Thyroid gland (tissue), 4 donors: ENCODE measurements around the gene ASXL1. TPM values are rescaled to one million over a fixed set of nuclear protein-coding genes. Genes with fewer than 3 reads are reported as not detected.

Experiments used
- DNase-seq, 2 donors: peaks; one replicate each; pipeline ENCODE4 v3.0.0-alpha.2; 2019
- H3K27ac ChIP-seq, 3 donors: fragments of 200-600 bp; sonication (generic); 1 replicate in 2 of 3; 2 replicates in 1 of 3; pipeline ENCODE4 v1.5.1; 2016 to 2019; ENCODE audit warnings: mild to moderate bottlenecking in 1 of 3, moderate library complexity in 1 of 3
- H3K27me3 ChIP-seq: fragments of 200-600 bp; sonication (generic); one replicate; pipeline ENCODE4 v1.5.1; 2019
- H3K36me3 ChIP-seq, 2 donors: fragments of 200-600 bp; sonication (generic); one replicate each; pipeline ENCODE4 v1.5.1; 2016 to 2019
- H3K4me1 ChIP-seq, 2 donors: fragments of 200-600 bp; sonication (generic); one replicate each; pipeline ENCODE4 v1.5.1; 2017 to 2019
- H3K4me3 ChIP-seq, 3 donors: fragments of 200-600 bp; sonication (generic); replicated peaks in 1 of 3; 1 replicate in 2 of 3; 2 replicates in 1 of 3; pipeline ENCODE4 v1.5.1; 2016; ENCODE audit warnings: mild to moderate bottlenecking in 1 of 3
- H3K9me3 ChIP-seq: fragments of 200-600 bp; sonication (generic); one replicate; pipeline ENCODE4 v1.5.1; 2017
- CTCF ChIP-seq, 6 experiments: fragments of 200-600 bp in 3 of 6; fragments of 450-650 bp in 3 of 6; sonication (generic) in 3 of 6; IDR thresholded peaks; one replicate each; pipeline ENCODE4 v1.5.1; 2016 to 2019; ENCODE audit warnings: antibody characterized with exemption in 6 of 6, mild to moderate bottlenecking in 2 of 6, inconsistent platforms in 1 of 6, moderate library complexity in 1 of 6
- POLR2A ChIP-seq, 2 donors: fragments of 450-650 bp; IDR thresholded peaks; one replicate each; pipeline ENCODE4 v1.6.1; 2017; ENCODE audit warnings: antibody characterized with exemption in 2 of 2, mild to moderate bottlenecking in 2 of 2, moderate library complexity in 1 of 2
- WGBS, 2 donors: methylation state at CpG; one replicate each; pipeline ENCODE4 v1.1.5; 2017; 5-methylcytosine and 5-hydroxymethylcytosine counted together
- intact Hi-C: fragments of 100-400 bp; cut with DNase I; formaldehyde crosslinking; loops from one replicate; pipeline ENCODE4 v1.15.1; 2023
- total RNA-seq, 4 donors: library from RNA; depleted of rRNA; stranded (reverse); fragments of >200 nt; gene quantifications; one replicate each; pipeline ENCODE4 v1.2.3, GENCODE V29; 2016

Gene ASXL1
- total RNA-seq, 4 donors from 2014 or later, result 62.1 to 155 (median 67.5) TPM

- intact Hi-C loops, result no loop called here
- H3K36me3 ChIP-seq, result peaks cover 45% of the 10 kb centered on the region in 2 donors
- no peak overlapping the region for H3K27ac ChIP-seq
- H3K27me3 ChIP-seq, result no peaks in the 10 kb centered on the region
- no peak for TF ChIP-seq CTCF (IDR thresholded peaks at IDR 0.05)
- no peak for TF ChIP-seq POLR2A (IDR thresholded peaks at IDR 0.05)
- H3K9me3 ChIP-seq, result no peaks in the 10 kb centered on the region
- H3K4me1 ChIP-seq, result no peaks in the 10 kb centered on the region
- no peak for DNase-seq
- H3K4me3 ChIP-seq, result no peak overlapping the region
- WGBS, 2 donors, result 86 to 89% methylated on average over 4 to 5 of the region's 5 CpGs
Measured at GRCh38 chr20:32437391-32438074, 79.4 kb downstream of the ASXL1 start.

- H3K27ac ChIP-seq, result no peak overlapping the region
- H3K36me3 ChIP-seq, result peaks cover 36 to 41% of the 10 kb centered on the region in 2 donors
- 90 to 93% methylated on average over 8 of the region's 8 CpGs for WGBS, 2 donors
- H3K4me1 ChIP-seq, result no peaks in the 10 kb centered on the region
- intact Hi-C loops, result no loop called here
- no peak overlapping the region for H3K4me3 ChIP-seq
- TF ChIP-seq POLR2A (IDR thresholded peaks at IDR 0.05) (no peak), CTCF (IDR thresholded peaks at IDR 0.05) (no peak)
- H3K9me3 ChIP-seq, result no peaks in the 10 kb centered on the region
- no peaks in the 10 kb centered on the region for H3K27me3 ChIP-seq
- DNase-seq, result no peak
Measured at GRCh38 chr20:32438331-32438858, 80.3 kb downstream of the ASXL1 start.

- no peak for DNase-seq
- TF ChIP-seq CTCF (IDR thresholded peaks at IDR 0.05), result no peak
- TF ChIP-seq POLR2A (IDR thresholded peaks at IDR 0.05), result no peak
- Histone ChIP-seq H3K9me3 (no peaks in the 10 kb centered on the region), H3K27ac (no peak overlapping the region), H3K36me3 (peaks cover 29 to 32% of the 10 kb centered on the region in 2 donors), H3K27me3 (no peaks in the 10 kb centered on the region), H3K4me1 (no peaks in the 10 kb centered on the region), H3K4me3 (no peak overlapping the region)
- intact Hi-C loops, result no loop called here
- 84 to 87% methylated on average over 11 of the region's 11 CpGs for WGBS, 2 donors
Measured at GRCh38 chr20:32439132-32439829, 81.2 kb downstream of the ASXL1 start.

- peaks cover 0 to under 1% of the 10 kb centered on the region in 2 donors for H3K4me1 ChIP-seq
- intact Hi-C loops, result no loop called here
- TF ChIP-seq POLR2A (IDR thresholded peaks at IDR 0.05) (no peak), CTCF (IDR thresholded peaks at IDR 0.05) (no peak)
- no peak for DNase-seq
- 77 to 94% methylated on average over 6 of the region's 6 CpGs for WGBS, 2 donors
- H3K27me3 ChIP-seq, result no peaks in the 10 kb centered on the region
- H3K9me3 ChIP-seq, result no peaks in the 10 kb centered on the region
- no peak overlapping the region for H3K27ac ChIP-seq
- H3K4me3 ChIP-seq, result no peak overlapping the region
- peaks cover 20 to 23% of the 10 kb centered on the region in 2 donors for H3K36me3 ChIP-seq
Measured at GRCh38 chr20:32440069-32440757, 82.1 kb downstream of the ASXL1 start.
